HG03442 (cell line): ENCODE data around the gene LARP4B.

ENCODE experiments used
- ATAC-seq: cut with Tn5 transposase; IDR thresholded peaks from one replicate; pipeline ENCODE4 v1.9.1; 2021; ENCODE audit warnings: mild to moderate bottlenecking, moderate library complexity; ENCODE audit not compliant: unreplicated experiment

LARP4B gene

DNA sequence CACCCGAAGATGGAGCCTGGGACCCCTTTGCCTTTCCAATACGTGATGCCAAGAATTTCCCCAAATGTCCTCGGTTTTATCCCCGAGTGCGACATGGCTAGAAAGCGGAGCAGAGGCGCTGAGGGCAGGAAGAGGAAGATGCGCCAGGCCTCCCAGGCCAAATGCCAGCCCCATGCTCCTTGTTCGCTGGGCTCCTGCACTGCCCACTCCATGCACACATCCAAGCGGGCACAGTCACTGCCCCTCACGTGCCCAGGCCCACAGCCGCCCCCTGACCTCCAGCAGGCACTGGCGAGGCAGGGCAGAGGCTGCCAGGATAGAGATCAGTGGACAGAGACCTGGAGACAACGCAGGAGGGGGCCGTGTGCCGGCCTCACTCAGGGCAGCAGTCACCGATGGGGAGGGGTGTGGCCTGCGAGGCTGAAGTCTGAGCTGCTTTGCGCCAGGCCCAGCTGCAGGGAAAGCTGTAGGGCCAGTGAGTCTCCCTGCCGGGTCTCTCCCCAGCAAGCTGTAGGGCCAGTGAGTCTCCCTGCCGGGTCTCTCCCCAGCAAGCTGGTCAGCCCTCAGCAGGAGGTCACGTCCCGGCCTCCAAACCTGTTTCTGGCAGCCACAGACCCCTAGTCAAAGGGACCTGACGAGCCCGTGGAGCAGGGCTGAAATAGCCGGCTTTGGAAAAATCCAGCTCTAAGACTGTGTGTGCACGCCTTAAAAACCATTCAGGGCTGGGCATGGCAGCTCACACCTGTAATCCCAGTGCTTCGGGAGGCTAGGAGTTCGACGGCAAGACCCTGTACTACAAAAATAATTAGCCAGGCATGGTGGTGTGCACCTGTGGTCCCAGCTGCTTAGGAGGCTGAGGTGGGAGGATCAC, 141.4 kb downstream of the LARP4B start:
- no peak for ATAC-seq

DNA sequence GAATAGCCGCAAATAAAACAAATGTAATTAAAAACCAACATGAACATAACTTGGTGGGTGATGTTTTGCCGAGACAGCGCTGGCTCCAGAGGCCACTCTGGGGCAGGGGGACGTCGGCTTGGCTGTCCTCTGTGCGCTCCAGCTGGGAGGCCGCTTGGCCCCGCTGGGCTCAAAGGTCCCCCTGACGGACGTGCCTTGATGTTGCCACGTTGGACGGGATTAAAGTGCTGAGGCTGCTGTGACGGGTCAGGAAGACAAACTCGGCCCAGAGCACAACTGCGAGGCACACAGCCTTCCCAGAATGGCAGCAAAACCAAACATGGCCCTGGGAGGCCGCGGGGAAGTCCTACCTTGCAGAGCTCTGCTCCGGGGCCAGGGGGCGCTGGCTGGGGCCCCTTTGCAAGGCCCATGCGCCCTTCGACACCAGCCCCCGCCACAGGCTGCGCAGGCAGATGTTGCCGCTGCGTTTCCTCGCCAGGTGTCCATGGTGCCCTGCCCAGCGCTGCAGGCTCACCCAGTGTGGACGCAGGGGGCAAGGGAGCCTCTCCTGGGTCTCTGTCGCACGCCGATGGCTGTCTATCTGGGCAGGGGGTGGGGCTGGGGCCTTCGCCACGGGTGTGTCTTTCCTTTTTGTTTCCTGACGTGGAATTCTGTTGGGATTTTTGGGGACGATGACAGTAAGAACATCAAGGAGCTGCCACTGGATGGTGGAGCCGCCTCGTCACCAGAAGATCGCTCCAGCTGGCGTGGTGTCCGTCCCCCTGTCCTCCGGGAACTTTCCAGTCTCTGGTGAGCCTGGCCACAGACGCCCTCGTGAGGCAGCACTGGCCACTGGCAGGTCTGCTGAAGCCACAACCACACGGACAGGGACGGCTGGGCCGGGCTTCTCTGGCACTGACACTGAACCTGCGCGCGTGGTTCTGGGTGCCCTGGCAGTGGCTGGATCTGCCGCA, 142.4 kb downstream of the LARP4B start:
- no peak for ATAC-seq

DNA sequence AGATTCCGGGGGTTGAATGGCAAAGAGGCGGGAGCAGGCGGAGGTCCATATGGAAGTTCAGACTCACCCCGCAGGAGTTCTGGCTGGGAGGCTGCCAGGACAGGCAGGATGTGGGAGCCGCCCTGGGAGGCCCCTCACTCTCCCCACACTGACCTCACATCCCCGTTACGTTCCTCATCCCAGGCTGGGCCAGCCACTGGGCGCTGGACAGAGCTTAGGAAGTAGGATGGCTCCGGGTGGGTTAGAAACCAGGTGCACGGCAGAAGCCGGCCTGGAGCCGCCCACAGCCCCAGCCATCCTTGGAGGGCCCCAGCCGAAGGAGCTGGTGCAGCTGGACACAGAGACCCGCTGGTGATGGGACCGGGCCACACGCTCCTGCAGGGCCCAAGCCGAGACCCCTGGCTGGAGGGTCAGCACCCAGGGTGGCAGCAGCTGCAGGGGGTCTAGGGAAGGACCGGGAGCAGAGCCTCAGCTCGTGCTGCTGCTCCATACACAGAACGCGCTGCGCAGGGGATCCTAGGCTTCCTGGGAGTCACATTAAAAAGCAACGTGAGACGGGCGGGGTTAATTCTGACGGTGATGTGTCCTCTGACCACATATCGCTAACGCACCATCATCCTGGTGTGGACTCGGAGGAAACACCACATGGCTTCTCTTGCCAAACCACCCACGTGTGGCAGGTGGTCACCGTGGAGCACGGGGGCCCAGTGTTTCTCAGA, 143.4 kb downstream of the LARP4B start:
- no peak for ATAC-seq

DNA sequence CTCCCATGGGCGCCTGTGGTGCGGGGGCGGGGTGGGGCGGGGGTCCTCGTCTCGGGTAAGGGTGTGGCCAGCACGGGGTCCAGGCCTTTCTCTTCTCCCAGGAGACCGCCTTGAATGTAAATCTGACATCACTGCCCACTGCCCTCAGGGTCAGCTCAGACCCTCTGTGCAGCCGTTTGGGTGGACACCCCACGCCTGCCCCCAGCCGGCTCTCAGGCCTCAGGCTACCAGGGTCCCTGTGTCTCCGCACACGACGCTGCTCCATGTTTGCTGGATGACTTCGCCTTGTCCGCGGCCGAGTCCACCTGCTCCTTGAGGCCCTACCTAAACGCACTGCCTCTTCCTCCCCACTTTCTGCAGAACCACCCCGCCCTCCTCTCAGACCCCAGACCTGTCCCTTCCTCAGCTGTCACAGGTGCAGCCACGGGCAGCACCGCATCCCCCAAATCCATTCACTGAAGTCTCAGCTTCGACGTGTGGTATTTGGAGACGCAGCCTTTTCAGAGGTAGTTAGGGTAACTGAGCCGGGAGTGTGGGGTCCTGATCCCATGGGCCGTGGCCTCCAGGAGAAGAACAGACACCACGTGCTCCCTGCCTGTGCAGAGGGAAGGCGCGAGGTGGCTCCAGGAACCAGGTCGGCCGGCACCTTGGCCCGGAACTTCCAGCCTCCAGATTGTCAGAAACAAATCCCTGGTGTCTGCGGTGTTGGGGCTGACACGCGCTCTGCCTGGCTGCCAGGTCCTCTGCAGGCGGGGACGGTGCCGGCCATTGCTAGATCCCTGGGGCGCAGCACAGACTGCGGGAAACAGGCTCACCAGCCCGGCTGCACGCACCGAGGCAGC, 144.7 kb downstream of the LARP4B start:
- no peak for ATAC-seq

DNA sequence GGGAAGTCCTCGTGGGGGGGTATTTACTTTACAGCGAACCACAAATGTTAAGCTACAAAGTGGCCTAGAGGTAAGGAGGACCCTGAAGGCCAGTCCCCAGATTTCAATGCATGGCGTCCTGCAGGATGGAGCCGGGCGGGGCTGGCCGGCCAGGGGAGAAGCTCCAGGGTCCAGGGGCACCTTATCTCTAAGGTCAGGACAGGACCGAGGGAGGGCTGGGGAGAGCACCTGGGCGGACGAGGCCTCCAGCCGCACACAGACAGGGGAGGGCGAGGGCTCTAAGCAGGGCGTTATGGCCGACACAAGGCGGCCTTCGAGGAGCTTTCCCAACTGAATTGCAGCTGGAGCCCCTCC, 145.7 kb downstream of the LARP4B start:
- no peak for ATAC-seq

DNA sequence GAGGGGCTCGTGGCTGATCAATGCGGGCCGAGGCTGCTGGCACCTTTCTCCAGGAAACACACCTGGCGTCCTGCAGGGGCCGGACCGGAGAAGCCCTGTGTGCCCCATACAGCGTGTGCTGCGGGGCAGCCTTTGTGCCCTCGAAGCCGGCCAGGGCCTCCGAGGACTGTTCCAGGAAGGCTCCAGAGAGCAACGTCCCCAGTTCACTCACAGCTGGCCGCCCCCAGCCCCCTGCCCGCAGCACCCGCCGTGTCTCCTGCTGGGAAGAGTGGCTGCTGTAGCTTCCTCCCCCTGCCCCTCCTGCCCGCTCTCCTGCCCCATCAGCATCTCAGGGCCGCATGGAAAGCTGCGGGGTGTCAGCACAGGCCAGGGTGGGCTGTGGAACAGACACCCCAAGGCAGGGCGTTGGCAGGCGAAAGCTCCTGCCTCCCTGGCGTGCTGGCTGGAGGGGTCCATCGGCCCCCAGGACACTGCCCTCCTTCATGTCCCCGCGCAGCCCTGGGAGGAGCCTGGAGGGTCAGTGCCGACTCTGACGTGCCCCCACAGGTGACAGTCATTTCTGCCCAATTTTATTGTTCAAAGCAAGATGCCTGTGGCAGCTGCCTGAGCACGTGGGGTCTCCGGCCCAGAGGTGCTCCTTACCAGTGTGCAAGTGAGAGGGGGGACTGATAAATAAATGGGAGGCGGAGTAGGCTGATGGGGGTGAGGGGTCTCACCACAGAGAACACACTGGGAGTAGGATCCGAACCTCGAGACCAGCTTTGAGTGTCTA, 146.2 kb downstream of the LARP4B start:
- ATAC-seq: no peak

DNA sequence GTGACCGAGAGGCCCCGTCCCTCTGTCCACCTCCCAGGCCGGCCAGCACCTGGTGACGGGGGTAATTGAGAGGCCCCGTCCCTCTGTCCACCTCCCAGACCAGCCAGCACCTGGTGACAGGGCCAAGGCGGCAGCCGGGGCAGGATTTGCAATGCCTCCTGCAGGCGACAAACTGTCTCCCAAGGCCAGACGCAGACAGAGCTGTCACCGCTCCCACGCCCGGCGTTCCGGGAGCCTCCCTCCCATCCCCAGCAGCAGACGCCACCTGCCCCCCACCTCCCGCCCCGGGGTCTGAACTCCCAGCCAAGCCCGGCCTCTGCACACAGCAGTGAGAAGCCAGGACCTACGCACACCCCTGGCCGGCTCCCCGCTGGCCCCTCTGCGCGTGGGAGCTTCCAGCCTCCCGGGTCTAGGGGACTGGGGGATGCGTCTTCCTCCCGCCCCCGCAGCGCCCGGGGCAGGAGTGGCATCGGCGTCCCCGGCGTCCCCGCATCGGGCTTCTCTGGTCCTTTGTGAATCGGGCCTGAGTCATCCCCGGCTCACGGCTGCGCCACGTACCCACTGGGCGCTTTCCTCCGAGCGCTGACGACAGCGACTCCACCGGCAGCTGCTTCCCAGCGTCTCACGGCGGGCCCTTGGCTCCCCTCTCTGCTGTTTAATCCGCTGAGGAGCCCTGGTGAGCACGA, 147.0 kb downstream of the LARP4B start:
- ATAC-seq: no peak

DNA sequence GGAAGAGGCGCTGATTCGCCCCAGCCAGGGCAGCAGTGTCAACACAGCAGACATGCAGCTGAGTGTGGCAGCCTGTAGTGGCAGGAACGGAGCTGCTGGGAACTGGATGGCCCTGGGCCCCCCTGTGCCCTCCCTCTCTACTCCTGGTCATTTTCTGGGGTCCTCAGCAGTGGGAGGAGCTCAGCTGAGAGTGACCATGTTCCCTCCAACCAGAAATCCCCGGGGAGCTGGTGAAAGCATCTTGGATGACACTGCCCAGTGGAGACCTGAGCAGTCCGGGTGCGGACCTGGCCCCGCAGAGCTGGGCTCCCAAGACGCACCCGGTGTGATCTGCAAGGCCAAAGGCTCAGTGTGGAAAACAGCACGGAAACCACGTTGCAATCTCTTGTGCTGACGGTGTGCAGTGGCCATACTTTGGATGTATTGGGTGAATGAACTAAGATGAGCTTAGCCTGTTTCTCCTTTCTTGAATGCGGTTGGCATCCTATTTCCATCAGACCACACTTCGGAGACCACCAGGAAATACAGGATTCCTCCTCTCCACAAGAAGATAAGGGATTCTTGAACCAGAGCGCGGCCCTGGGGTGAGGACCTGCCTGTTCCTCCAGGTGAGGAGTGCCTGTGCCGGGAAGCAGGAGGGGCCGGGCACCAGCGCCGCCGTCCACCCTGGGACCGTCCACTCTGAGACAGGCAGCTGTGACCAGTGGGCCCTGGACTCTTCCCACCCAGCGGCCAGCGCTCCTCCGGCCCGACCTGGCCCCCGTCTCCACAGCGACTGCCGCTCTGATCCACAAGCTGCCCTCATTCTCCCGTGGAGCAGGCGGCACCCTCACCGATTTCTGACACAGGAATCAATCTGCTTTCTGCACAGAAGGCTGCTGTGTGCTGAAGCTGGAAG, 148.5 kb downstream of the LARP4B start:
- ATAC-seq: no peak

DNA sequence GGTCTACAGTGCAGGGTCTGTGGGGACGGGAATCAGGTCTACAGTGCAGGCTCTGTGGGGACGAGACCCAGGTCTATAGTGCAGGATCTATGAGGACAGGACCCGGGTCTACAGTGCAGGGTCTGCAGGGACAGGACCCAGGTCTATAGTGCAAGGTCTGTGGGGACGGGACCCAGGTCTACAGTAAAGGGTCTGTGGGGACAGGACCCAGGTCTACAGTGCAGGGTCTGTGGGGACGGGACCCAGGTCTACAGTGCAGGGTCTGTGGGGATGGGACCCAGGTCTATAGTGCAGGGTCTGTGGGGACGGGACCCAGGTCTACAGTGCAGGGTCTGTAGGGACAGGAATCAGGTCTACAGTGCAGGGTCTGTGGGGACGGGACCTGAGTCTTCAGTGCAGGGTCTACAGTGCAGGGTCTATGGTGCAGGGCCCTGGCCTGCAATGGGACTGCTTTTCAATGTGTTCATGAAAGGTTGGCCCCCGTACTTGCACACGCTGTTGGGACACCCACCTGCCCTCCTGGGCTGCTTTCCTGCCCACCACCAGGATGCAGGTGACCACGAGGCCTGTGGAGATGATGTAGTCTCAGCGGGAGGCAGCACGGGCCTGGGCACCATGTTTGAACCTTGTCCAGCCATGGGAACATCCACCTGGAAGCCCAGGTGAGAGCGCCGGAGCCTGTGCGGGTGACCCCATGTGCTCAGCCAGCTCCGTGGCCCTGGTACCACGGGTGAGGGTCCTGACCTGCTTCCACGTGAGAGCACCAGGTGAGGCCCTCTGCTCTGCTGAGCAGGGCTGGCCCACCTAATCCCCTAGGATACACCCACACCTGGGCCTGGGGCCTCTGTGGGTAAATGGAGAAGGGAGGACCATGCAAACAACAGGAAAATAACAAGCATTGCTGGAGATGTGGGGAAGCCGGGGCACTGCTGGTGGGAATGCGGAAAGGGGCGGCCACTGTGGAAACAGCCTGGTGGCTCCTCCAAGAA, 150.7 kb downstream of the LARP4B start:
- ATAC-seq: no peak

DNA sequence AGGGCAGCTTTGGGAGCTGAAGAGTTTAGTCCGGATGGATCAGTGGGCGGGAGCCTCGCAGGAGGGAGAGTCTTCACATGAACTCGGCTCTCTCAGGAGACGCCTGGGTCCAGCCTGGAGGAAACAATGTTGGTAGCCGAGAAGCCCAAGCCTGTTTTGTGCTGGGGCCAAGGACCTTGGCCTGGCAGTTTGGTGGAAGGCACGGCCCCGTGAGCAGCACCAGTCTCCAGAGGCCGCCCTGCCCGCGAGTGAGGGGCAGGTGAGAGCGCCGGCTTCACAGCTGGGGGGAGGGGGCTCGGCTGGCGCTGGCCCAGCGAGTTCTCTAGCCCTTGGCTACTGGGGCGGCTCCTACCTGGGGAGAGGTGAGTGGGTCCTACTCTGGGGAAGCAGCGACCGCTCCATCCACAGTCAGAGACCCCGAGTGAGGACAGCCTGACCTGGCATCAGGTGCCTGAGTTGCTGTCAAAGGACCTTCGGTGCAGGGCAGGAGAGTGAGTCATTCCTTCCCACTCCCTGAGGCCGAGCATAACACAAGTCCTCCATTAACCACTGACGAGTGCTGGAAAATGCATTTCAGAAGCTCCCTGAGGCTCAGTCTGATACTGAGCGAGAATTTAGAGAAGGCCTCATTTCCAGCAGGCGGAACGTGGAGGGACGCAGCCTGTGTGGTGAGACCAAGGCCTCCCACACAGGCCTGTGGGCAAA, 152.7 kb downstream of the LARP4B start:
- no peak for ATAC-seq

DNA sequence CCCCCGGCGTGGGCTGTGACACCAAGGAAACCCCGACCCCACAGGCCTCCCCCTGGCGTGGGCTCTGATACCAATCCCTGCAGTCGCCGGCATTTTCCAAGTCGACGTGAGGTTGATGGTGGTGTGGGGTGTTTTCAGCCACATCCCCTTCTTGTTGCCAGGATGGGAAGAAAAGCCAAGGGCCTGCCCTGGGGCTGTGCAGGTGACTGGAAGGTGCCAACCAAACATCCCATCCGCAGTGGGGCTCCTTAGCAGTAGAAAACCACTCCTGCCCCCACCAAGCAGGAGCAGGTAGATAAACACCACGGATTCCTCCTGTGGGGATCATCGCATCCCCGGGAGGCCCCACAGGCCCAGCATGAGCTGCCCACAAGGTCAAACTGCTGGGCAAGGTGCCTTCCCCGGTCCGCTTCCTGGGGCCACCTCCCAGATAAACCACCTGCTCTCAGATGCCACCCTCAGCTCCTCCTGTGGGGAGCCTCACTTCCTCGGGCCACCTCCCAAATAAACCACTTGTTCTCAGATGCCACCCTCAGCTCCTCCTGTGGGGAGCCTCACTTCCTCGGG, 153.5 kb downstream of the LARP4B start:
- ATAC-seq: no peak

DNA sequence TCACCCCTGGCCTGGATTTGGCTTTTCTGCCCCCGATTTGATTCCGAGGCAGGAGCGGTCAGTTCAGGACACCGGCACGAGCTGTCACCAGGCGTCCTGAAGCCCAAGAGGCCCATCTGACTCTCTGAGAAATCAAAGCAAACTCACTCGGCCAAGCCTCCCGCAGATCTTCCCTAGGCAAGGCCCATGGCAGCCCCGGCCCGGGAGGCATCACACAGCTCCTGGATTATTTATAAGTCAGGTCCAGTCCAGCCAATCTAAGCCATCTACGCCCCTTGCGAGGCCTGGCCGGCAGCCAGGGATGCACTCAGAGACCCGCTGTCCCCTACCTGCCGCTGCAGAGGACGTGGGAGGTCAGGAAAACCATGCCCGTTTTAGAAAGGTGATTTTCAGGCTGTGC, 154.7 kb downstream of the LARP4B start:
- no peak for ATAC-seq

DNA sequence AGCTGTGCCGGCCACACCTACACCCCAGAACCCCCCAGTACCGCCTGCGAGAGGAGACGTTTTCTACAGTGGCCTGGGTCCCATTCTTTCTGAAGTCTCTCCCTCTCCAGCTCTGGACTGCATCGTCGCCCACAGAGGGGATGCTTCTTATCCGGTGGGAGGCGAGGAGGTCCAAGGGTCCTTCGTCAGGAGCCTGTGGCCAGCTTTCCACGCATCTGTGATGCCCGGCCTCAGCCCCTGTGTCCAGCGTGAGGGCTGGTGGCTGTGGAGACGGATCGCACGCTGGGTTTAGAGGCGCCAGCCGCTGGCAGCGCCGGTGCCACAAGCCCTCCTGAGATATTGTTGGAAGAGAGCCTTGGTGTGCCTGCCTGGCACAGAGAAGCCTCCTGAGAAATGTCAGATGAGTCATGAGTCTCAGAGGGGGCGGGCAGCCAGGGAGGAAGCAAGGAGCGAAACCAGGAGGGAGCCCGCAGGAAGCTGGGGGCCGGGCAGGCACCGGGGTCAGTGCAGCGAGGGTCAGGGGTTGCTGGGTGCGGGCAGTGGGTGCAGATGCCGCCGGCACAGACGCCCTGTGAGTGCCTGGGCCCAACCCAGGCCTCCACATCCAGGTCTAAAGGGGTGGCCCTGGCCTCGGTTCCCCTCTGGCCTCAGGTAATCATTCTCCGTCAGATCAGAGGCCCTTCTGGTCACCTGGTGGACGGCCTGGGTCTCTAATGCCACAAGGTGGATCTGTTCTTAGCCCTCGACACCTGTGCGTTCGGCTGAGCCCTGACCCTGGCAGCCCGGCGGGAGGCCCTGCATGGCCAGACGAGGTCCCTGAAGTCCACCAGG, 156.0 kb downstream of the LARP4B start:
- no peak for ATAC-seq

DNA sequence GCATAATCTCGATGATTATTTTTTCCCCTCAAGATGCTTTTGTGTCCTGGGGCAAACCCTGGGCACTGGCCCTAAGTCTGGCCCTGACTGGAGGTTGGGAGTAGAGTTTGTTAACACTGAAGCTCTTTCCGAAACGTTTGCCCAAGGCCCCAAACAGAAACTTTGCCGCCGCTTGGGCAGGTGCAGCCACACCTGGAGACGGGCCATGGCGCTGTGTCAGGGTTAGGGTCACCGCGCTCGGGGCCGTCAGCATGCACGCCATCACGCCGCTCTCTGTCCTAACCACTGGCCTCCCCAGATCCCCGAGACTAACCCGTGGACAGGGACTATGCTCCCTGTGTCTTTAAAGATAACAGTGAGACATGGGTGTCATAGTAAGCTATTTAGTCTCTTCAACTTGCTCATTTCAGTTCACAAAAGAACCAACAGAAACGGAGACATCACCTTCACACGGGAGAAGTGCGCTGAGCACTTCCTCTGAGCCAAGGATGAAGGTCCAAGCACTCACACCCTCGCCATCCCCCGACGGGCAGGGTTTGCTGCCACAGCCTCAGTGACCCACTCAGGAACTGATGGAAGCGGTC, 156.8 kb downstream of the LARP4B start:
- no peak for ATAC-seq

DNA sequence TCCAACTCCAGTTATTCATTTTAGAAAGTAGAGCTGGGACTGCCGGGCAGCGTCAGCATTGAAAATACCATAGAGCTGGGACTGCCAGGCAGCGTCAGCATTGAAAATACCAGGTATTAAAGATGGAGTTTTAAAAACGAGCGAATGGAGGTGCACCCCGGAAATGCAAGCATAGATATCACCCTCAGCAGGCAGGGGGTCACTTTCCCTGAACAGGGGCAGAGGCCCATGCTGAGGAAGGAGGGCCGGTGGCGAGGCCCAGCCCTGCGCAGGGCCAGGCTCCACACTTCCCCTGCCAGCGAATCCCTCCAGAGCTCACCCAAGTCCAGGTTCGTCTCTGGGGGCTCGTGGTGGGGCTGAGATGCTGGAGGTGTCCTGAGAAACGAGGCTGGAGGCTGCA, 157.3 kb downstream of the LARP4B start:
- no peak for ATAC-seq
